Breast epithelium (tissue), 3 donors: ENCODE results near the gene BSN.

Experiments used
- POLR2A ChIP-seq: fragments of 450-650 bp; IDR thresholded peaks from one replicate; pipeline ENCODE4 v1.6.1; 2016; ENCODE audit warnings: antibody characterized with exemption, mild to moderate bottlenecking, moderate library complexity
- TF ChIP-seq, protein P1 (sequence below), 3 donors: fragments of 450-650 bp; IDR thresholded peaks; one replicate each; pipeline ENCODE4 v1.5.1; 2016 to 2017; ENCODE audit warnings: antibody characterized with exemption in 3 of 3, mild to moderate bottlenecking in 3 of 3, moderate library complexity in 3 of 3

DNA sequence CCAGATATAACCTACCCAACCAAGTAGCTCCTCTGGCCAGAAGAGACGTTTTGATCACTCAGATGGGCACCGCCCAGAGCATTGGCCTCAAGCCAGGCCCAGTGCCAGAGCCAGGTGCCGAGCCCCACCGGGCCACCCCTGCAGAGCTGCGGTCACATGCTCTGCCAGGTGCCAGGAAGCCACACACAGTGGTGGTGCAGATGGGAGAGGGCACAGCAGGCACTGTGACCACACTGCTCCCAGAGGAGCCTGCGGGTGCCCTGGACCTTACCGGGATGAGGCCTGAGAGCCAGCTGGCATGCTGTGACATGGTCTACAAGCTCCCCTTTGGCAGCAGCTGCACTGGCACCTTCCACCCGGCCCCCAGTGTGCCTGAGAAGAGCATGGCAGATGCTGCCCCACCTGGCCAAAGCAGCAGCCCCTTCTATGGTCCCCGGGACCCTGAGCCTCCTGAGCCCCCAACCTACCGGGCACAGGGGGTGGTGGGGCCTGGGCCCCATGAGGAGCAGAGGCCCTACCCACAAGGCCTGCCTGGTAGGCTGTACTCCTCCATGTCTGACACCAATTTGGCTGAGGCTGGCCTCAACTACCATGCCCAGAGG, 100.8 kb downstream of the BSN start:
- TF ChIP-seq, protein P1, sequence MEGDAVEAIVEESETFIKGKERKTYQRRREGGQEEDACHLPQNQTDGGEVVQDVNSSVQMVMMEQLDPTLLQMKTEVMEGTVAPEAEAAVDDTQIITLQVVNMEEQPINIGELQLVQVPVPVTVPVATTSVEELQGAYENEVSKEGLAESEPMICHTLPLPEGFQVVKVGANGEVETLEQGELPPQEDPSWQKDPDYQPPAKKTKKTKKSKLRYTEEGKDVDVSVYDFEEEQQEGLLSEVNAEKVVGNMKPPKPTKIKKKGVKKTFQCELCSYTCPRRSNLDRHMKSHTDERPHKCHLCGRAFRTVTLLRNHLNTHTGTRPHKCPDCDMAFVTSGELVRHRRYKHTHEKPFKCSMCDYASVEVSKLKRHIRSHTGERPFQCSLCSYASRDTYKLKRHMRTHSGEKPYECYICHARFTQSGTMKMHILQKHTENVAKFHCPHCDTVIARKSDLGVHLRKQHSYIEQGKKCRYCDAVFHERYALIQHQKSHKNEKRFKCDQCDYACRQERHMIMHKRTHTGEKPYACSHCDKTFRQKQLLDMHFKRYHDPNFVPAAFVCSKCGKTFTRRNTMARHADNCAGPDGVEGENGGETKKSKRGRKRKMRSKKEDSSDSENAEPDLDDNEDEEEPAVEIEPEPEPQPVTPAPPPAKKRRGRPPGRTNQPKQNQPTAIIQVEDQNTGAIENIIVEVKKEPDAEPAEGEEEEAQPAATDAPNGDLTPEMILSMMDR (IDR thresholded peaks at IDR 0.05): no peak
- TF ChIP-seq POLR2A: no peak
